GM21529 (cell line): ENCODE data around the gene EIF1.
A peak's percentile ranks its signal among the peaks of the same experiment; 100 is the strongest.
"Not testable (repeated sequence)": the region's sequence is repeated elsewhere in the genome, so short reads cannot be mapped to it uniquely, and the experiment has no call there.

ENCODE experiments used
- ATAC-seq: cut with Tn5 transposase; IDR thresholded peaks from one replicate; pipeline ENCODE4 v1.9.1; 2021; ENCODE audit not compliant: unreplicated experiment

Gene EIF1

DNA sequence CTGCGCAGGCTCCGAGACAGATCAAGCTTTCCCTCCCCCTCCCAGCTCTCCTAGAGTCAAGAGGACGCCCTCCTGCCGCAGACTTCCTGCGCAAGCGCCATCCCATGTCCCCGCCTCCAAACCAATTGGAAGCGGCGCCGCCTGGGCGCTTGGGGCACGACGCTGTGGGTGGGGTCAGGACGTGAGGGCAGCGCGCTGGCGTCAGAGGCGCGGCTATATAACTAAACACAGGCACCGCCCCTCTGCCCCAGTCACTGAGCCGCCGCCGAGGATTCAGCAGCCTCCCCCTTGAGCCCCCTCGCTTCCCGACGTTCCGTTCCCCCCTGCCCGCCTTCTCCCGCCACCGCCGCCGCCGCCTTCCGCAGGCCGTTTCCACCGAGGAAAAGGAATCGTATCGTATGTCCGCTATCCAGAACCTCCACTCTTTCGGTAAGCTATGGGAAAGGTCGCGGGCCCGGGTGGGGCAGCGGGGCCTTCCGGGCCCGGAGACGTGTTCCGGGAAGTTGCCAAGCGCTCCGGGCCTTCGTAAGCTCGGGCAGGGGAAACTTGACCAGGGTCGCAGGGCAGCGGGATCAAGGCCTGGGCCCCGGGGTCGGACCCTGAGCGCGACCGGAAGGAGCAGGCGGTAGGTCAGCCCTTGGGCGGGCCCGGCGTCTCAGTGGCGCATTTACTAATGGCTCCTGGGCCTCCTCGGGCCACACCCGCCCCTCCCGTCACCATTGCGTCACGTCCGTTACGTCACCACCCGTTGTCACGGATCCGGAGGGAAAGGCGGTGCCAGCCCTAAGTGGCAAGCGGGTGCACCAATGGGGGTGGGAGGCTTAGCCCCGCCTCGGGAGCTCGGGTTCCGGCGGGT lies at the start of gene EIF1:
EIF1 (plus strand) TSS at position 245 of the 856 bp plus-strand sequence; CDS start at position 399, 154 bp downstream.
- peak; percentile 66 for ATAC-seq

- no peak for ATAC-seq
These were observed 49.7 kb upstream of the EIF1 start for GRCh38 chr17:41638941-41639340.

DNA sequence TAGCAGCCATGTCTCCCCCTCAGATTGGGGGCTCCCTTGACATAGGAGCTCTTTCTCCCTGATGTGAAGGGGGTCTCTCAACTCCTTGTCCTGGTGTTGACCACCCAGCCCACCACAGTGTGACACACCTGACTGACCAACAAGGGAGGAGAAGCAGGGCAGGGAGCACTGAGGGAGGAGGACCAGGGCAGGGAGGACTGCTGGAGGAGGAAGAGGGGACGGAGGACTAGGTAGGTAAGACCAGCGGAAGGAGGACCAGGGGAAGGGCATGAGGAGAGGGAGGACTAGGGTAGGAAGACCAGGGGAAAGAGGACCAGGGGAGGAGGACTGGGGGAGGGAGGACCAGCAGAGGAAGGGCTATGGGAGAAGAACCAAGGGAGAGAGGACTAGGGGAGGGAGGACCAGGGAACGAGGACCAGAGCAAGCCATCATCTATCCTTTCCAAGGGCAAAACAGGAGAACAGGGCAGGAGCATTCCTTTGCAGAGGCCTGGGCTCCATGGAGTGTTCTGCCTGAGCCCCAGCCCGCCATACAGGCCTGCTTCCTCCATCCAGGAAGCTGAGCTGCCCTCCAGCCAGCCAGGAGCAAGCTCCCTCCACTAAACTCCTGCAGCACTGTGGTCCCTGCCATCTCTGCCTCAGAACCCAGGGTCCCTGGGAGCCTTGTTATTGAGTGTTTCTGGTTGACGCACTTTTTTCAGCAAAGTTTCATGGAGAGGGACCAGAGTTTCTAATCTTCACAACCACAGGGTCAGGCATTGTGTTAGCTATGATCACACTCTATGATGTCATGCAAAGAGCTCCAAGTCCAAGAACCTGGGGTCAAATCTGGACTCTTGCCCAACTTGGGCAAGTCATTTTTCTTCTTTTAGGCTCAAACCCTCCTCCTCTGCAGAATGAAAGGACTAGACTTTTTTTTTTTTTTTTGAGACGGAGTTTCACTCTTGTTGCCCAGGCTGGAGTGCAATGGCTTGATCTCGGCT lies 48.9 kb upstream of the EIF1 start:
- ATAC-seq, result no peak

DNA sequence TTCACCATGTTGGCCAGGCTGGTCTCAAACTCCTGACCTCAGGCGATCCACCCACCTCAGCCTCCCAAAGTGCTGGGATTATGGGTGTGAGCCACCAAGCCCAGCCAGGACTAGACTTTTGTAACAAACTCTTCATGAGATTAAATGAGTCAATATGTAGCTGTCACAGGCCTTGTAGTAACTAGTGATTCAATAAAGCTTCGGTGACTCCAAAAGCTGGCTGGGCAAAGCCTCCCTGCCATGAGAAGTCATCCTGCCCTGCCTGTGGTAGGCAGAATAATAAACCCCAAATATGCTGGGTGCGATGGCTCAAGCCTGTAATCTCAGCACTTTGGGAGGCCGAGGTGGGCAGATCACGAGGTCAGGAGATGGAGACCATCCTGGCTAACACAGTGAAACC lies 48.1 kb upstream of the EIF1 start:
- not testable (repeated sequence) for ATAC-seq

- no peak for ATAC-seq
These were observed 46.2 kb upstream of the EIF1 start for GRCh38 chr17:41642252-41643156.

- ATAC-seq, result no peak
These were observed 41.5 kb upstream of the EIF1 start for GRCh38 chr17:41647038-41647813.

GRCh38 chr17:41647940-41648410 lies 40.7 kb upstream of the EIF1 start:
- no peak for ATAC-seq

- peak; percentile 72 for ATAC-seq
These were observed 40.1 kb upstream of the EIF1 start for GRCh38 chr17:41648411-41649195.

DNA sequence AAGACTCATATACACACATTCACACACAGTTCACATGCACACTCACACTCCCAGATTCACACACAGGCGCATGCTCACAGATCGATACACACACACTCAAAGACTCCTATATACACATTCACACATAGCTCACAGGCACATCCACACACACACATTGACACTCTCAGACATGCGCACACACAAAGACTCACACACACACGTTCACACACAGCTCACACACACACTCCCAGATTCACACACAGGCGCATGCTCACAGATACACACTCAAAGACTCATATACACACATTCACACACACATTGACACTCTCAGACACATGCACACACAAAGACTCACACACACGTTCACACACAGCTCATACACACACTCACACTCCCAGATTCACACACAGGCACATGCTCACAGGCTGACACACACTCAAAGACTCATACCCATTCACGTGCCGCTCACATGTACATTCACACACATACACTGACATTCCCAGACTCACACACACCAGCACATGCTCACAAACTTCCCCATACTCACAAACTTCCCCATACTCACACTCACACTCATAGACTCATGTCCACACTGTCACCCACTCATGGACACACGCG lies 38.7 kb upstream of the EIF1 start:
- no peak for ATAC-seq

GRCh38 chr17:41650794-41651624 lies 37.7 kb upstream of the EIF1 start:
- ATAC-seq, result no peak

- ATAC-seq, result no peak
These were observed 36.8 kb upstream of the EIF1 start for GRCh38 chr17:41651625-41652460.

- no peak for ATAC-seq
These were observed 36.2 kb upstream of the EIF1 start for GRCh38 chr17:41652461-41652970.

DNA sequence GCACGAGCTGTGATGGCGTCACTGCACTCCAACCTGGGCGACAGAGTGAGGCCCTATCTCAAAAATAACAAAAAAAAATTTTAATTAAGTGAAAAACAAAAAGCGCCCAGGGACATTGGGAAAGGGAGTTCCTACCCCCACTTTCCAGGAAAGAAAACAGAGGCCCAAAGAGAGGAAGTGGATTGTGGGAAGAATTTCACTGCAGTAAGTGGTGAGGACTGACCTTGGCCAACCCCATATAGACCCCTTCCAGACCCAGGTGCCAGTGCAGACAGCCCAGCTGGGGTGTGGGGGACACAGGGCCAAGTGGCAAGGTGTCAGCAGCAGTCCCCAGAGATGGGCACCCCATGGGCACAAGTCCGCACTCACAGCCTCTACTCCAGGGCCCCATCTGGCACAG lies 35.3 kb upstream of the EIF1 start:
- no peak for ATAC-seq

DNA sequence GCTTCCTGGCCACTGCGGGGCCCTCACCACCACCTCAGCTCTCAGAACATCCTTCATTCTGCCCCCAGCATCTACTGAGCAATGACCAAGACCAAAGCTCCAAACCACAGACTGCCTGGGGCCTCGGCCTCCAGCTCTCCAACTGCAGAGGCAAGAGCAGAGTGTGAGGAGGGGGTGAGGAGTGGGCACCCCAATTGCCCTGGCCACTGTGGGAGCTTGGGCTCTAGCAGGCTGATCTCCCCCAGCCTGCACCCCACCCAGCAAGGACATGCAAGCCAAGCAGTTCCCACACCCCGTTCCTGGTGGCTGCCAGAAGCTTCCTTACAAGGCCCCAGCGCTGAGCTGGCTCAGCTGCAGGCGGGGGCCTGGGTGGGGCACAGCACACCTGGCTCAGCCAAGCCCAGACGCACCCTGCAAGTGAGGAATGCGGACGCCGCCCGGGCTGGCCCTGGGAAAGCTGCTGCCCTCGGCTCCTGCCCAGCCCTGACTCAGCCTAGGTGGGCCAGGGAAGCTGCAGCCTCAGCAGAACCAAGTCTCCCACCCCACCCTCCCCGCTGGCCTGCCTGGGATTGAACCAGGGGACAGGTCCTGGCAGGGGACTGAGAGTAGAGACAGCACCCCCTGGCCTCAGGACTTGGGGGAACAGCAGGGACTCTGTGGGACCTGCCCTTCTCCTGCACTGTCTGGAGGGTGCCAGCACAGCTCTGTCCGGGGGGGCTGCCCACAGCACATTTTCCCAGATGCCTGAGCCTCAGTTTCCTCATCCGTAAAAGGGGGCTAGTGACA lies 34.6 kb upstream of the EIF1 start:
- ATAC-seq, result no peak

GRCh38 chr17:41654678-41655607 lies 33.7 kb upstream of the EIF1 start:
- no peak for ATAC-seq
